NK-92 (cell line): Measurements from ENCODE around the gene BEND2.

Experiments
- DNase-seq: peaks from one replicate; lab custom pipeline; 2025; ENCODE audit not compliant: unreplicated experiment; lab: John Stamatoyannopoulos, UW

The BEND2 gene

GRCh38 chrX:18146009-18146408 lies 74.7 kb downstream of the BEND2 start:
- no peak for DNase-seq

GRCh38 chrX:18136816-18137215 lies 83.9 kb downstream of the BEND2 start:
- no peak for DNase-seq

- DNase-seq, result no peak
Measured at GRCh38 chrX:18133605-18134004, 87.1 kb downstream of the BEND2 start.

GRCh38 chrX:18129690-18130089 lies 91.0 kb downstream of the BEND2 start:
- no peak for DNase-seq

DNA sequence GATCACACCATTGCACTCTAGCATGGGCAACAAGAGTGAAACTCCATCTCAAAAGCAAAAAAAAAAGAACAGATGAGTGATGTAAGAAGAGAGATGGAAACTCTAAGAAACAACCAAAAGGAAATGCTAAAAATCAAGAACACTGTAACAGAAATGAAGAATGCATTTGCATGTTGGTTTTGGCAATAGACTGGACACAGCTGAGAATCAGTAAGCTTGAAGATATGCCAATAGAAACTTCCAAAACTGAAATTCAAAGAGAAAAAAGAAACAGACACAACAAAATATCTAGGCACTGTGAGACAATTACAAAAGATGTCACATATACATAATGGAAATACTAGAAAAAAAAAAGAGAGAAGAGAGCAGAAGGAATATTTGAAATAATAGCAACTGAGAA lies 93.7 kb downstream of the BEND2 start:
- DNase-seq, result no peak

DNA sequence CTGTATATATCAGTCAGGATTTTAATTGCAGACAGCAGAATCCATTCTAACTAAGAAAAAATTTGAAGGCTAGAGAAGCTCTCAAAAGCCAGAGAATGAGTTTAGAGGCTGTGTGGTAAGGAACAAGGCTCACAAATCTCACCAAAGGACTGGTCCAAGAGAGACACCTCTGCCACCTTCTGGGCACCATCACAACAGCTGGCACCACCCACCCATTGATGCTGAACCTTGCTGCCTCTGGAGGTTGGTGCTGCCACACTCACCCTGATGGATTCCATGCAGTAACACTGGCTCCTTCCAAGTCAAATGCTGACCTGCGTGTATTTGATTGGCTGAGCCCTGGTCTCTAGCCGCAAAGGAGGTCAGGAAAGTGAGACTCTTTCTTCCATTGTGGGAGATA lies 100.8 kb downstream of the BEND2 start:
- DNase-seq, result no peak
